ENCODE data around the gene PPT2. TPM values are rescaled to one million over a fixed set of nuclear protein-coding genes. Genes with fewer than 3 reads are reported as not detected.

Gene PPT2
- total and polyA plus RNA-seq, 2 of the 13 experiments (the other 11 are each of a cell fraction or from before 2014, with no cell fraction given): 39.2 to 61.8 TPM

DNA sequence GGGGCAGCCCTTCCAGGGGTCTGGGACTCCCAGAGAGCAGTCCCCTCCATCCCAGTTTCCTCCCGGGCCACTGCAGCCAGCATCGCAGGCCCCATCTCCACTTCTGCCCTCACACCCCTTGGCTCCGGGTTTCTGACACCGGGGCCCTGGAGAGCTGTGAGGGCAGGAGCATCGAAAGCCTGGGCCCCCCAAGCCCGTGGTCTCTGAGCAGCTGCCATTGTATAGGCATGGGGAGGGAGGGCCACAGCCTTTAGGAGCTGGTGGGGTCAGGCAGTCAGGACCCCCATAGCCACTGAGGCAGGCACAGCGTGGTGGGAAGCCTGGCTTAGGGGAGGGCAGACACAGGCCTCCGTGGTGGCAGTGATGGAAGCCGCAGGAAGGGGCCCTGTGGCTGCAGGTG lies 48.2 kb downstream of the PPT2 start:
- WGBS (ENCODE audit: low lambda C conversion rate): 50% methylated on average over 8 of the region's 9 CpGs
- no peak for ATAC-seq
- Histone ChIP-seq H3K27ac (ENCODE audit: extremely low read length, insufficient read depth, low read length) (no peak overlapping the region), H3K27me3 (ENCODE audit: control insufficient read depth in 1 of 2, insufficient read depth in 2 of 2, low read length in 2 of 2) (peaks cover 4 to 29% of the 10 kb centered on the region in 2 experiments; a peak in 4 of 5 replicates), H2AFZ (ENCODE audit: low read length) (no peak overlapping the region), H3K4me1 (ENCODE audit: insufficient read depth, low read length) (peaks cover 21% of the 10 kb centered on the region), H3K79me2 (ENCODE audit: insufficient read depth, low read length) (no peaks in the 10 kb centered on the region), H3K9me3 (ENCODE audit: low read length) (no peaks in the 10 kb centered on the region), H3K9ac (ENCODE audit: insufficient read depth, low read depth, low read length) (no peak overlapping the region), H3K36me3 (replicated peaks in 1 of 2; ENCODE audit: control insufficient read depth in 1 of 2, insufficient read depth in 2 of 2, low read length in 2 of 2) (no peaks in the 10 kb centered on the region), H3K4me2 (ENCODE audit: low read depth, low read length) (no peak overlapping the region), H3K4me3 (replicated peaks in 1 of 3; ENCODE audit: insufficient read depth in 1 of 3, low read depth in 2 of 3, low read length in 3 of 3) (no peak overlapping the region), H4K20me1 (ENCODE audit: insufficient read depth, low read length) (no peaks in the 10 kb centered on the region)
- FAIRE-seq: no peak
- intact Hi-C loops (cut with micrococcal nuclease; ENCODE audit: unreplicated experiment) (no loop called here), in situ Hi-C loops (cut with HindIII; ENCODE audit: extremely low pct_ligation_motif_present, low pct_unique_long_range_greater_than_20kb) (no loop called here)
- DNase-seq (ENCODE audit: low spot score): no peak
- BruUV-seq (replicated peaks): no TSS peak
- CTCF ChIA-PET (ENCODE audit: low intra/inter-chr PET ratio, low total read pairs): no interaction called here
- POLR2A ChIA-PET: no interaction called here
- TF ChIP-seq, protein P1, sequence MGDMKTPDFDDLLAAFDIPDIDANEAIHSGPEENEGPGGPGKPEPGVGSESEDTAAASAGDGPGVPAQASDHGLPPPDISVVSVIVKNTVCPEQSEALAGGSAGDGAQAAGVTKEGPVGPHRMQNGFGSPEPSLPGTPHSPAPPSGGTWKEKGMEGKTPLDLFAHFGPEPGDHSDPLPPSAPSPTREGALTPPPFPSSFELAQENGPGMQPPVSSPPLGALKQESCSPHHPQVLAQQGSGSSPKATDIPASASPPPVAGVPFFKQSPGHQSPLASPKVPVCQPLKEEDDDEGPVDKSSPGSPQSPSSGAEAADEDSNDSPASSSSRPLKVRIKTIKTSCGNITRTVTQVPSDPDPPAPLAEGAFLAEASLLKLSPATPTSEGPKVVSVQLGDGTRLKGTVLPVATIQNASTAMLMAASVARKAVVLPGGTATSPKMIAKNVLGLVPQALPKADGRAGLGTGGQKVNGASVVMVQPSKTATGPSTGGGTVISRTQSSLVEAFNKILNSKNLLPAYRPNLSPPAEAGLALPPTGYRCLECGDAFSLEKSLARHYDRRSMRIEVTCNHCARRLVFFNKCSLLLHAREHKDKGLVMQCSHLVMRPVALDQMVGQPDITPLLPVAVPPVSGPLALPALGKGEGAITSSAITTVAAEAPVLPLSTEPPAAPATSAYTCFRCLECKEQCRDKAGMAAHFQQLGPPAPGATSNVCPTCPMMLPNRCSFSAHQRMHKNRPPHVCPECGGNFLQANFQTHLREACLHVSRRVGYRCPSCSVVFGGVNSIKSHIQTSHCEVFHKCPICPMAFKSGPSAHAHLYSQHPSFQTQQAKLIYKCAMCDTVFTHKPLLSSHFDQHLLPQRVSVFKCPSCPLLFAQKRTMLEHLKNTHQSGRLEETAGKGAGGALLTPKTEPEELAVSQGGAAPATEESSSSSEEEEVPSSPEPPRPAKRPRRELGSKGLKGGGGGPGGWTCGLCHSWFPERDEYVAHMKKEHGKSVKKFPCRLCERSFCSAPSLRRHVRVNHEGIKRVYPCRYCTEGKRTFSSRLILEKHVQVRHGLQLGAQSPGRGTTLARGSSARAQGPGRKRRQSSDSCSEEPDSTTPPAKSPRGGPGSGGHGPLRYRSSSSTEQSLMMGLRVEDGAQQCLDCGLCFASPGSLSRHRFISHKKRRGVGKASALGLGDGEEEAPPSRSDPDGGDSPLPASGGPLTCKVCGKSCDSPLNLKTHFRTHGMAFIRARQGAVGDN (CRISPR knock-in tag; IDR thresholded peaks at IDR 0.05): 0 out of 2 replicates have a peak, but pooled peaks have one; percentile 9
- TF ChIP-seq MIER2 (CRISPR knock-in tag; IDR thresholded peaks at IDR 0.05) (no peak), KLF9 (CRISPR knock-in tag; IDR thresholded peaks at IDR 0.05; ENCODE audit: low read depth) (no peak)
- TF ChIP-seq, protein P2, sequence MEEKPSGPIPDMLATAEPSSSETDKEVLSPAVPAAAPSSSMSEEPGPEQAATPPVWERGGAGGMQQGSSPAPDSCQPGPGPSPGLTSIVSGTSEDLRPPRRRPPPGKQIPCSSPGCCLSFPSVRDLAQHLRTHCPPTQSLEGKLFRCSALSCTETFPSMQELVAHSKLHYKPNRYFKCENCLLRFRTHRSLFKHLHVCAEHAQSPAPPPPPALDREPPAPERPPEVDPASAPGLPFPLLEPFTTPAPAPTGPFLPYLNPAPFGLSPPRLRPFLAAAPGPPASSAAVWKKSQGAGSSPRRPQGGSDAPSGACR (CRISPR knock-in tag; IDR thresholded peaks at IDR 0.05): no peak
